Astrocyte of the hippocampus (primary cell): ENCODE results near the gene RAB10.
"Not testable (repeated sequence)": the region's sequence is repeated elsewhere in the genome, so short reads cannot be mapped to it uniquely, and the experiment has no call there.

ENCODE experiments used
- DNase-seq: peaks from one replicate; pipeline ENCODE4 v3.0.0; 2011; ENCODE audit warnings: low read depth, low spot score

RAB10 gene

DNA sequence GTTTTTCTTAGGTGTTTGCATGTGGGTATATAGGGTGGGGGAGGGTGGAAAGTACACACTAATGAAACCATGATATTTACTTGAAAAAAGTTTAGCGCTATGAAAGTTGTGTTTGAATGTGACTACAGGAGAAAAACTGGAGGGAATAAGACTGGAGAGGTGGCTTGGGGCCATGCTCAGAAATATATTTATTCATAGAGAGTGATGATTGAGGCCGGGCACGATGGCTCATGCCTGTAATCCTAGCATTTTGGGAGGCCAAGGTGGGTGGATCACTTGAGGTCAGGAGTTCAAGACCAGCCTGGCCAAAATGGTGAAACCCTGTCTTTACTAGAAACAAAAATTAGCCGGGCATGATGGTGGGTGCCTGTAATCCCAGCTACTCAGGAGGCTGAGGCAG is 55.0 kb downstream of the RAB10 start:
- DNase-seq = not testable (repeated sequence)

DNA sequence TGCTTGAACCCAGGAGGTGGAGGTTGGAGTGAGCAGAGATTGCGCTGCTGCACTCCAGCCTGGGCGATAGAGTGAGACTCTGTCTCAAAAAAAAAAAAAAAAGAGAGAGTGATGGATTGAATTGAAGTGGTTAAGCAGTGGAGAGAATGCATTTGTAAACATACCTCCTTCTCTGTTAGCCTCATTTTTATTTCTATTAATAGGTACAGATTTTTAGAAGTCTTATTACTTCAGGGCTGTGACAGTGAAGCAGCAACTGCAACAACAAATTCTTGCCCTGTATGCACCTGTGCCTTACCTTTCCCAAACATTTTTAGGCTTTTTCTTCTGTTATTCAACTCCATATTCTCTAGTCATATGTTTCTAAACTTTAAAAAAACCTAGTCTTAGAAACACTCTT is 55.5 kb downstream of the RAB10 start:
- no peak for DNase-seq

DNA sequence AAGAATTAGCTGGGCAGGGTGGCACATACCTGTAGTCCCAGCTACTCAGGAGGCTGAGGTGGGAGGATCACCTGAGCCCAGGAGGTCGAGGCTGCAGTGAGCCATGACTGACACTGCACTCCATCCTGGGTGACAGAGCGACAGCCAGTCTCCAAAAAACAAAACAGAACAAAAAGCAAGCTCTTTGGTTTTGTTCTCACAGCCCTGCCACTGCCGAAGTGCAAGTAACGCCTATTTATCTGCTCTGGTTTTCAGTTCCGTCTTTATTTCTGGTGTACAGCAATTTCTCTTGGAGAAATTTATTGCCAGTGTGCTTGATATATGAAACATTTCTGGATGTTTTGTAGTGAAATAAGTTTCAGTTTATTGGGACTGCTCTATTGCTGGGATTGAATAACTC is 61.9 kb downstream of the RAB10 start:
- DNase-seq = no peak

DNA sequence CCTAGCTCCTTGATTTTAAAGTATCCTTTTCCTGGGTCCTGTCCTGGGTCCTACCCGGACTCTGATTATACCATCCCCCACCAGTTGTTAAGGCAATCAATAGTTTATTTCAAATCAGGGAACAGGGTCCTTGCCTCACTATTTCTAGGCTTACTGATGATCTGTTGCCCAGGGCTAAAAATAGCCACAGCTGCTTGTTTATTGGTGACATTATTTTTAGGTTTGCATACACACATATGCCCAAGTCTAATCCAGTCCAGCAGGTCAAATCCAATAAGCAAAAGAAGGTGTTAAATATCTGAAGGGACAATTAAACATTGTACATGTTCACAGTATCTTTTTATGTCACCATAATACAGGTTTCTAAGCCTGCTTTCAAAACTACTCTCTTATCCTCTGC is 66.0 kb downstream of the RAB10 start:
- no peak for DNase-seq

DNA sequence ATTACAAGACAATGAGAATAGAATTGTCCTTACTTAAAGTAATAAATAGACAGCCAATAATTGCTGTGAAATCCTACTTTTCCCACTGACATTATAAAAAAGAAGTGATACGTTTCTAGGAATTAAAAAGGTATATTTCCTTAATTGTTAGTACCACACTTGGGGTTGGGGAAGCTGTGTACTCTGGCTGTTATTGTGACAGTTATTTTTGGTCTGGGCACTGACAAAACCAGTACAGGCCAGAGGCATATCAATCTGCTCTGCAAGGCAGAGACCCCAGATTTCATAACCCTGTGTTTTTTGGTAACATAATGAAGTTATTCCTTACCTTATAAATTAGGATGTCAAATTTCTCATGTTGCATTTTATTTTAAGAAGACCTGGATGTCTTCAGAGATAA is 66.5 kb downstream of the RAB10 start:
- DNase-seq = no peak

DNA sequence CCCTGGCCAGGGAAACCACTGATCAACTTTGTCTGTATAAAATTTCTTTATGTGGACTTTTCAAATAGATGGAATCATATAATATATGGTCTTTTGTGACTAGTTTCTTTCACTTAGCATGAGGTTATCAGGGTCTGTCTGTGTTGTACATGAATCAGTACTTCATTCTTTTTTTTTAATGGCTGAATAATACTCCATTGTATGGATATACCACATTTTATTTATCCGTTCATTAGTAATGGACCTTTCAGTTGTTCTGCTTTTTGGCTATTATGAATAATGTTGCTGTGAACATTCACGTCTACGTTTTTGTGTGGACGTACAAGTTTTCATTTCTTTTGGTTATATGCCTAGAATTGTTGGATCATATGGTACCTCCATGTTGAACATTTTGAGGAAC is 69.9 kb downstream of the RAB10 start:
- no peak for DNase-seq

DNA sequence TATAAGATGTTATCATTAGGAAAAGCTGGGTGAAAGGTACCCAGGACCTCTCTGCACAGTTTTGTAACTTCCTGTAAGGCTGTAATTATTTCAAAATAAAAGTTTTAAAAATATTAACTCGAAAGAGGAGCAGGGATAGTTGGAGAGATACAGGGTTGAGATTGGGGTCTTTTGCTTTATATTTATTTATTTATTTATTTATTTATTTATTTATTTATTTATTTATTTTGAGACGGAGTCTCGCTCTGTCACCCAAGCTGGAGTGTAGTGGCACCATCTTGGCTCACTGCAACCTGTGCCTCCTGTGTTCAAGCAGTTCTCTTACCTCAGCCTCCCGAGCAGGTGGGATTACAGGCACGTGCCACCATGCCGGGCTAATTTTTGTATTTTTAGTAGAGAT is 74.8 kb downstream of the RAB10 start:
- DNase-seq = not testable (repeated sequence)

DNA sequence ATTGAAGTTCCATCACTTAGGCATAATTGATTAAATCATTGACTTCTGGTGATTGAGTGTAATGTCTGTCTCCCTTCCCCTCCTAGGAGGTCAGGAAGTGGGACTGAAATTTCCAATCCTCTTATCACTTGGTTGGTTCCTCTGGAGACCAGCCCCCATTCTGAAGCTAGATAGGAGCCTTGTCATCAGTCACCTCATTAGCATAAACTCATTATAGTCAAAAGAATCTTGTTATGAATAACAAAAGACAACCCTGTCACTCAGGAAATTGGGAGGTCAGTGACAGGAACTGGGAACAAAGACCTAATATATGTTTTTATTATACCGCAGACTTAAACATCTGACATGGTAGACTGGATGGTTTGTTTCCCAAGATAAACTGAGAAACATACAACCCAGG is 78.3 kb downstream of the RAB10 start:
- no peak for DNase-seq

DNA sequence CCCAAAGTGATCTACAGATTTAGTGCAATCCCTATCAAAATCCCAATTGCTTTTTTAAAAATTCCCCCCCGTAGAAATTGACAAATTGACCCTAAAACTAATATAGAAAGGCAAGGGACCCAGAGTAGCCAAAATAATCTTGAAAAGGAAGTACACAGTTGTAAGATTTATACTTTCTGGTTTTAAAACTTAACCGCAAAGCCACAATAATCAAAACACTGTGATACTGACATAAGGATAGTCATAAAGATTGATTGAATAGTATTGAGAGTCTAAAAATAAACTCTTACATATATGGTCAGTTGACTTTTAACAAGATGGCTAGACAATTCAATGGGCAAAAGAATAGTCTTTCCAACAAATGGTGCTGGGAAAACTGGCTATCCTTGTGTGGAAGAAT is 80.3 kb downstream of the RAB10 start:
- no peak for DNase-seq

DNA sequence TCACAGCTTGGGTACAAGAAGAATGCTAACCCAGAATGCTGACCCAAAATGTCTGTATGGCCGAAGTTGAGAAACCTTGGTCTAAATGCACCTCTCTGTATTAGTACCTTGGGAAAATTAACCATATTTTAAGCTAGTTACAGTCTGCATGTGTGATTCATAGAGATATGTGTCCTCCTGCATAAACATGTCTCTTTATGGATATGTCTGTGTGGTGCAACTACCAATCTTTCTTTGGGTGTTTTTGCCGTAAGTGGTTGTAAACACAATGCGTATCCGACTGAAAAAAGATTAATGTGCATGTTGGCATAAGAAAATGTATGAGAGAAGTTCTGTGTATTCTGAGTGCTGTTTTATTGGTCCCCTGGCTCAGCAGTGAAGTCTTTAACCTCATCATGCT is 84.8 kb downstream of the RAB10 start:
- no peak for DNase-seq

DNA sequence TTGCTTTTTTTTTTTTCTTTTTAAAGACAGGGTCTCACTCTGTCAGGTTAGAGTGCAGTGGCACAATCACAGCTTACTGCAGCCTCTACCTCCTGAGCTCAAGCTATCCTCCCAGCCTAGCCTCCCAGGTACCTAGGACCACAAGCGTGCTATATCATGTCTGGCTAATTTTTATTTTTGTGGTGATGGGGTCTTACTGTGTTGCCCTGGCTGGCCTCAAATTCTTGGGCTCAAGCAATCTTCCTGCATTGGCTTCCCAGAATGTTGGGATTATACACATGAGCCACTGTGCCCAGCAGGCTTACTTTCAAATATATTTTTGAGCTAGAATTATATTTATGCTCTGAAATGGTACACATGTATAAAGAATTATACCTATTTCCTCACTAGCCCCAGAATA is 85.6 kb downstream of the RAB10 start:
- DNase-seq = no peak

DNA sequence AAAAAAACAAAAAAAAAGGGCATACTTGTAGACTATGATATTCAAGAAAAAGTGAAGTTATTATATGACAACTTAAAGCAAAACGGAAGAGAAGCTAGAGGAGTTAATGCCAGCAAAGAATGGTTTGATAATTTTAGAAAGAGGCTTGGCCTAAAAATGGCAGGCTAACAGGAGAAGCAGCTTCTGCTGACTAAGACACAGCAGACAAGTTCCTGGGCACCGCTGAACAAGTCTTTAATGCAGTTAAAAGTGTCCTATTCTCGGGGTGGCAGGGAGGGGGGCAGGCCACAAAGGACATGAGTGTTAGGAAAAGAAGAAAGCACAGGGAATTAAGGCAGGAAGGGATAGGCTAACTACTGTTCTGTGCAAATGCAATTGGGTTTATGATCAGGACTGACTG is 88.7 kb downstream of the RAB10 start:
- DNase-seq = no peak

DNA sequence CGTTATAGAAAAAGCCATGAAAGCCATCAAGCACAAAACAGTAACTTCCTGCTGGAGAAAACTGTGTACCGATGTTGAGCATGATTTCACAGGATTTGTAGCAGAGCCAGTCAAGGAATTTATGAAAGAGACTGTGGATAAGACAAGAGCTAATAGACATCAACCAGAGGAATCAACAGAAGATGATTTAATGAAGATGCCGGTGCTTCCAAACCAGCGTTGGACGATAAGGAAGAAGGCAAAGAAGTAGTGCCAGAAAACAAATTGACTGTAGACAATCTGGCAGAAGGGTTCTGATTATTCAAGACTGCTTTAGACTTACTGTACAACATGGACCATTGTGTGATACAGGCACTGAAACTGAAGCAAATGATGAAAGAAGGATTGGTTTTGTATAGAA is 89.5 kb downstream of the RAB10 start:
- no peak for DNase-seq

DNA sequence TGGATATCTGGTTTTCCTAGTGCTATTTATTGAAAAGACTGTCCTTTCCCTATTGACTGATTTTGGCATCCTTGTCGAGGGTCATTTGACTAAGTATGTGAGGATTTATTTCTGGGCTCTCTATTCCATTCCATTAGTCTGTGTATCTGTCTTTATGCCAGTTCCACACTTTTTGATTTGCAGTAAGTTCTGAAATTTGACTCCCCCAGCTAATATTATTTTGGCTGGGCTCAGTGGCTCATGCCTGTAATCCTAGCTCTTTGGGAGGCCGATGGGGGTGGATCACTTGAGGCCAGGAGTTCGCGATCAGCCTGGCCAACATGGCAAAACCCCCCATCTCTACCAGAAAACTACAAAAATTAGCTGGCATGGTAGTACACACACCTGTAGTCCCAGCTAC is 92.2 kb downstream of the RAB10 start:
- DNase-seq = no peak

DNA sequence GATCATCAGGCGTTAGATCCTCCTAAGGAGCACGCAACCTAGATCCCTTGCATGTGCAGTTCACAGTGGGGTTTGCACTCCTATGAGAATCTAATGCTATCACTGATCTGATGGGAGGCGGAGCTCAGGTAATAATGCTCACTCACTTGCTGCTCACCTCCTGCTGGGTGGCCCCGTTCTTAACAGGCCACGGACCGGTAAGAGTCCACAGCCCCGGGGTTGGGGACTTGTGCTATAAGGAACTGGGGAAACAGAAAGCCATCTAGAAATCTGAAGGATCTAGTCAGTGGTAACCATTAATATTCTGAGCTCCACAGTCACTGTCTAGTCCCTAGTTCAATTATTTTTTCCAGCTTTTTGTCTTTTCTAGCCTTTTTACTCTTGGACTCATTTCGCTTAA is 94.3 kb downstream of the RAB10 start:
- DNase-seq = no peak

DNA sequence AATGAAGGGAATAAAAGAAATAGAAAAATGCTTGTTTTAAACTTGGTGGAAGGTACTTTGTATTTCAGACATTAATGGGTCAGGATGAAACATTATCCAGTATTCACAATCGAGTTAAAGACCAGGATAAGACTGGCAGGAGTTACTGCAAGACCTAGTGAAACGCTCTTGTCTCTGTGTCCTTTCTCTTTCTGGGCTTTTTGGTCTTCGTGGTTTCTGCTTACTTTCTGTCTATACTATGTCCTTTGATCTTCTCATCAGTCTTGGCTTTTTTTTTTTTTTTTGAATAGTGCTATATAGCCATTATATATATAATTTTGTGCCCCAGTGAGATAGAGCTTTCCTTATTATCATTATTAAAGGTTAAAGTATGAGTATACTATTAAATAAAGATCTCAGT is 96.9 kb downstream of the RAB10 start:
- no peak for DNase-seq

DNA sequence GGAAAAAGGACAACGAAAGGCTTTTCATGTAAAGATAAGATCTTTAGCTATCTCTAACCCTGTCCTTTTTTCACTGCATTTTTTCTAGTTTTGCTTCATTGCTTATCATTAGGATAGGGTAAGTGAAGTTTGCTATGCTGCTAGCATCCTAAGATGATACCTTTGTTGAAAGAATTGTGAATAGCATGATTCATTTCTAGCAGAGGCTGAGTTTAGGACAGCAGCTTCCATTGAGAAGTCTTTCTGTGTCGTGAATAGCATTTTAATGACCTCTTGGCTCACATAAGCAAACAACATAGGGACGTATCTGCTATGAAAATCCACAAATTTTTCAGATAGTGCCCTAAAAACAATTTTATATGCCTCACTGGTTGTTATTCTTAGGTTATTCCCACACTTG is 102.6 kb downstream of the RAB10 start:
- no peak for DNase-seq

DNA sequence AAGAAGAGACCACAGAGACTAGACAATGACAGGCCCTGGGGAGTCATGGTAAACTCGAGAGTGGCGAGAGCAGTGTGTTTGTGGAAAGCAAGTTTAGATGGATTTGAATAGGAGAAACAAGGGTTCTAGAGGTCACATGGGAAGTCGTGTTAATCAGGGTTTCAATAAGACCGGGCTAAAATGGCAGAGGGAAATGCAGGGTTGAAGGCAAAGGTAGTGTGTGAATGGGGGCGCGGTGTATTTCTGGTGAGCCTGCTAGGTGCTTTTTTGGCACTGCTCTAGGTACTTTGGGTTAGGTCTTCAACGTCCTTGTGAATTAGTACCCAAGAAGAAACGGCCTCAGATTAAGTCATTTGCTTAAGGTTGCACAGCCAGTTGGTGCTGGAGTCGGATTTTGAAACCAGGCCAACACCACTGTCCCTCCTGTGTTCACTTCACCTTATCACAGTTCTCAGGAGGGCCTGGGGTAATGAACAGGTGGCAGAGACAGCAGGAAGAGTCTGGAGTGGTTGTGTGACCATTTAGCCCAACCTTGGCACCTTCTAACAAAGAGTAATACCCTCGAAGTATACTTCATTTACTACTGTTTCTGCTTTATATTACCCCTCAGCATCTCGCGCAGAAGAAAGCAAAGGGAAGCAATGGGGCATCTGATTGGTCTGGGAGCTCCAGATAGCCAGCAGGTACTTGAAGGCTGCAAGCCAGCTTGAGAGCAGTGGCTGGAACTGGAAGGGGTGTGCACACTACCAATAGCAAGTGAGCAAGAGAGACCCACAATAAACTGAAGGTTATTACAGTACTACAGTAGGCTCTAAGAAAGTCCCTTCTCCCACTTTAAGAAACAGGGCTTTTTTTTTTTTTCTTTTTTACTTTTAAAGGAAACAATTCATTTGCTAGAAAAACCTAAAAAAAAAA is 105.6 kb downstream of the RAB10 start:
- no peak for DNase-seq

DNA sequence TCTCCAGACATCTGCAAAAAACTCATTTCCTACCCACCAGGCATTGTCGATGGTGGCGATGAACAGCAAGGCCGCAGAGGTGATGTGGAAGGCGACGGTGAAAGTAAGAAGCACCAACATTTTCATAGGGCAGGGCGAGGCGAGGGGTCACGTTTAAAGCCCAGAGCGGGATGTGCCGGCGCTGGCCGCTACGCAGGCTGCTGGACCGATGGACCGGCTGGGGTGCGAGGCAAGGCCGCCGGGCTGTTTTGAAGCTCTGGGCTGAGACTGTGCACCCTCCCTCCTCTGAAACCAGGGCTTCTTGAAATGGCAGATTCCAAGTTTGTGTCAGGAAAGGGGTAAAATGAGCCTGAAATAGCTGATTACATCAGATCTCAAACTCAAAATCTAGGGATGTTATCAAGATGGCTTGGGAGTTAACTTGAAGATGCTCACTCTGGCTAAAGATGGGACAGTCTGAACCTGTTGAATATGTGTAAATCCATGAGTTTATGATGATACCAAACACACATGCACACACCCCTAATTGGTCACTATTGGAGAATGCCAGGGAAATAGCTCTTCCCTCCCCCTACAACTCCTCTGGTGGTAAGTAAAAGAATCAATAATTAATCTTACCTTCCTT is 107.4 kb downstream of the RAB10 start:
- DNase-seq = no peak

DNA sequence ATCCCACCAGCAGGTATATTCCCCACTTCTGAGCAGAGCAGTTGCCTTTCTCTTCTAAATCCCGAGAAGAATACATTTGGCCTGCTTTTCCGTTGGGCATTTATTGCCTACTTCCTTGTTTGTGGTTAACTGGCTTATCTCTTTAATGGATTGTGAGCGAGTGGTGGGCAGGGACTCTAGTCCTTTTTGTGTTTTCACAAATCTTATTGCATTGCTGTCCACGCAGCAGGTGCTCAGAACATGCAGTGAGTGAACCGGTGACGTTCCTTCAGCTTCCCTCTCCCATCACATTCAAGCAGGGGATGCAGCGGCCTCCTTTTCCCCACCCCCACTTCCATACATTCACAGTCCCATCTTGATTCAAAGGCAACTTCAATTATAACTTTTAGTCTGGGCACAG is 110.1 kb downstream of the RAB10 start:
- DNase-seq = no peak

DNA sequence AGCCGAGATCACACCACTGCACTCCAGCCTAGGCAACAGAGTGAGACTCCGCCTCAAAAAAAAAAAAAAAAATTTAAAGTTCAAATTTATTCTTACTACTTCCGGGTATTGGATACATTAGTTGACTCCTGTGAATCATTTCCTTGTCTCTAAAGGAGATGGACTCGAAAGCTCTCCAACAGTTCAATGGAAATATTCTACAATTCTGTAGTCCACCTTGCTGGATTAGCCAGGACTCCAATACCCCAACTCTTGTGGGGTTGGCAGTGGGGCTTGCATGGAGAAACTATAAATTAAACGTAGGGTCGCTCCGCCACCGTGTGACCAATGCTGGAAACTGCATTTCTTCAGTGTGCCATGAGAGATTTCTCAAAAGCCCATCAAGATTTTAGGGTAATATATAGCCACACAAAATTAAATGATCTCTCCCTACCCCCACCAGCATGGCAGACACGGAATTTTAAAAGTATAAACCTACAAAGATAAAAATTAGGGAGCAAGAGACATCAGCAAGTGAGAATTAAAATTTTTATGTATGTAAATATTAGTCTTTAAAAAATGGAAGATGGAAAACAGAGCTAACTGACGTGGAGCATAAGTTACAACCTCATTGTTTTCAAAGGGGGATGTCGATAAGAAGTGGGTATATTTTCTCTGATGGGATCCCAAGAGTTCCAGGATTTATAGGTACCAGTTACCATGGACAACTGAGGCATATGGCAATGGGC is 111.2 kb downstream of the RAB10 start:
- peak; percentile 74 for DNase-seq

DNA sequence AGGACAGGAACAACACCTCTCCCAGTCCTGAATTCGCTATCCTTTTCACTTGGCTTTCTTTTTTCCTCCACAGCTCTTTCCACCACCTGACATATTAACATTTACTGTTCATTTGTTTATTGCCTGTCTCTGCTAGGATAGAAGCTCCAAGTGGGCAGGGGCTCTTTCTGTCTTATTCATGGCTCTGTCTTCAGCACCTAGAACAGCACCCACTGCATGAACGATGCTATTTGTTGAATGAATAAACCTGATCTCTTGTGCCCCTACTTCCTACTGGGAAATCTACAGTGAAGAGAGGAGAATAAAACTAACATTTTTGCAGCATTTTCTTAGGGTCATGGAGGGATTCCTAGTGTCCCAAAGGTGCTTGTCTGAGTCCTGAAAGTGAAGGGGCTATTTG is 114.6 kb downstream of the RAB10 start:
- DNase-seq = peak; percentile 36

DNA sequence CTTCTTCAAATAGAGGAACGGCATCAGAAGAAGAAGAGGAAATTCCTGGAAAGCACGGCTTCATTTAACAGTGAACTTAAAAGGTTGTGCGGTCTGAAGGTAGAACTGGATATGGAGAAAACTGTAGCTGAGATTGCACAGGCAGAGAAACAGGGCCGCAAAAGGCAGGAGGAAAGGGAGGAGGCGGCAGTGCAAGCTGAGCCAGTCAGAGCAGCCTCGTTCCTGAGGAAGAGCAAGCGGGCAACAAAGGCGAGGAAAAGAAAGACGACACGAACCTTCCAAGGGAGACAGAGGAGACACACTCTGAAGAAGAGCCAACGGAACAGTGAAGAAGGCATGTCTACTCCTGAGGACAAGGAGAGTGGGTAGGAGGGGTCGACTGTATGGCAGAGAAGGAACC is 116.4 kb downstream of the RAB10 start:
- no peak for DNase-seq
